ENCODE measurements around the gene GPR180.

The GPR180 gene

GRCh38 chr13:94656176-94656575 lies 54.5 kb downstream of the GPR180 start:
- DNase-seq (ENCODE audit: low spot score), result no peak

GRCh38 chr13:94656766-94657165 lies 55.1 kb downstream of the GPR180 start:
- DNase-seq (ENCODE audit: low spot score), result peak; percentile 78

- DNase-seq (ENCODE audit: low spot score), result no peak
Observed at GRCh38 chr13:94657167-94657566, 55.5 kb downstream of the GPR180 start.

GRCh38 chr13:94658926-94659597 lies 57.4 kb downstream of the GPR180 start:
- no peak for DNase-seq (ENCODE audit: low spot score)

- DNase-seq (ENCODE audit: low spot score), result no peak
Observed at GRCh38 chr13:94659598-94659946, 57.9 kb downstream of the GPR180 start.

GRCh38 chr13:94660695-94661326 lies 59.2 kb downstream of the GPR180 start:
- DNase-seq (ENCODE audit: low spot score), result peak; percentile 21

GRCh38 chr13:94661406-94661805 lies 59.7 kb downstream of the GPR180 start:
- DNase-seq (ENCODE audit: low spot score), result no peak

- no peak for DNase-seq (ENCODE audit: low spot score)
Observed at GRCh38 chr13:94662274-94662945, 60.8 kb downstream of the GPR180 start.

- DNase-seq (ENCODE audit: low spot score), result no peak
Observed at GRCh38 chr13:94664889-94665288, 63.2 kb downstream of the GPR180 start.

- DNase-seq (ENCODE audit: low spot score), result no peak
Observed at GRCh38 chr13:94666065-94666464, 64.4 kb downstream of the GPR180 start.

- no peak for DNase-seq (ENCODE audit: low spot score)
Observed at GRCh38 chr13:94667190-94667589, 65.5 kb downstream of the GPR180 start.

GRCh38 chr13:94672400-94672799 lies 70.7 kb downstream of the GPR180 start:
- no peak for DNase-seq (ENCODE audit: low spot score)

- no peak for DNase-seq (ENCODE audit: low spot score)
Observed at GRCh38 chr13:94673851-94674250, 72.2 kb downstream of the GPR180 start.

GRCh38 chr13:94674609-94675348 lies 73.1 kb downstream of the GPR180 start:
- peak; percentile 61 for DNase-seq (ENCODE audit: low spot score)

- DNase-seq (ENCODE audit: low spot score), result no peak
Observed at GRCh38 chr13:94677799-94678198, 76.1 kb downstream of the GPR180 start.

- DNase-seq (ENCODE audit: low spot score), result no peak
Observed at GRCh38 chr13:94678845-94679244, 77.2 kb downstream of the GPR180 start.

- DNase-seq (ENCODE audit: low spot score), result no peak
Observed at GRCh38 chr13:94679614-94680013, 78.0 kb downstream of the GPR180 start.

GRCh38 chr13:94682229-94682628 lies 80.6 kb downstream of the GPR180 start:
- DNase-seq (ENCODE audit: low spot score), result no peak

- no peak for DNase-seq (ENCODE audit: low spot score)
Observed at GRCh38 chr13:94683409-94683808, 81.8 kb downstream of the GPR180 start.
